ENCODE measurements around the gene NOTUM.

NOTUM gene

GRCh38 chr17:81902653-81903414 is 58.2 kb downstream of the NOTUM start:
- no peak overlapping the region for H3K4me3 ChIP-seq (ENCODE audit: low read depth in 1 of 2, low read length in 2 of 2)
- no peak overlapping the region for H3K27ac ChIP-seq (ENCODE audit: low read length)
- DNase-seq: no peak

More at GRCh38 chr17:81902653-81903414, 58.2 kb downstream of the NOTUM start:
- Histone ChIP-seq H2AFZ (ENCODE audit: low read depth, low read length) (no peak overlapping the region), H3K9me3 (ENCODE audit: insufficient read depth, low read length, severe bottlenecking) (no peaks in the 10 kb centered on the region), H3K4me2 (ENCODE audit: insufficient read depth, low read length) (no peak overlapping the region), H3K36me3 (ENCODE audit: insufficient read depth, low read length) (peaks cover 80% of the 10 kb centered on the region), H3K79me2 (ENCODE audit: insufficient read depth, low read length) (peaks cover 4% of the 10 kb centered on the region; the same call in 1 of the 2 replicates), H3K27me3 (ENCODE audit: insufficient read depth, low read length, poor library complexity) (no peaks in the 10 kb centered on the region), H4K20me1 (ENCODE audit: insufficient read depth, low read length) (peaks cover 19% of the 10 kb centered on the region; the same call in 1 of the 2 replicates), H3K9ac (ENCODE audit: low read depth, low read length) (no peak overlapping the region), H3K4me1 (ENCODE audit: insufficient read depth, low read length) (no peaks in the 10 kb centered on the region)
- TF ChIP-seq EZH2 (IDR thresholded peaks at IDR 0.05; ENCODE audit: borderline replicate concordance, low read depth, low read length, severe bottlenecking) (no peak), CTCF (IDR thresholded peaks at IDR 0.05; ENCODE audit: borderline replicate concordance, extremely low read depth, low read length, poor library complexity, severe bottlenecking) (no peak)
- ATAC-seq (ENCODE audit: insufficient read depth, low read depth): no peak

Data from DND-41 (cell line).